HG03442 (cell line): ENCODE data around the gene TSPAN13.

Source experiments
- ATAC-seq: cut with Tn5 transposase; IDR thresholded peaks from one replicate; pipeline ENCODE4 v1.9.1; 2021; ENCODE audit warnings: mild to moderate bottlenecking, moderate library complexity; ENCODE audit not compliant: unreplicated experiment

The TSPAN13 gene

GRCh38 chr7:16774294-16774693 lies 20.7 kb downstream of the TSPAN13 start:
- no peak for ATAC-seq

DNA sequence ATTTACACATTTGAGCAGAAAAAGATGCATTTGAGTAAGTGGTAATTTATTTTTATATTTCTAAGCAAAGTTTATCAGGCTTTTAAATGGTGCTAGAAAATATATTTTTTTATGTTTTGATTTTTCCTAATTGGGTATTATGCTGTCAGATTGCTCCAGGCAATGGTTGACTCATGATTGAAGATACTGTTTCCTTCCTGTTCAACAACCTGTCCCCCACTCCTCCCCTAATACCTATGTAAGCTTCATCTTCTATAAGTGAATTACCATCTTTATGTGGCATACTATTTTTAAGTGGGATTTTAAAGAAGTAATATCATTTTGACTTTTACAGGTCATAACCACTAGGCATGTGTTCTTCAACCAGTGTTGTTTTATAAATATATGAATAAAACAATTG lies 21.4 kb downstream of the TSPAN13 start:
- ATAC-seq = no peak

DNA sequence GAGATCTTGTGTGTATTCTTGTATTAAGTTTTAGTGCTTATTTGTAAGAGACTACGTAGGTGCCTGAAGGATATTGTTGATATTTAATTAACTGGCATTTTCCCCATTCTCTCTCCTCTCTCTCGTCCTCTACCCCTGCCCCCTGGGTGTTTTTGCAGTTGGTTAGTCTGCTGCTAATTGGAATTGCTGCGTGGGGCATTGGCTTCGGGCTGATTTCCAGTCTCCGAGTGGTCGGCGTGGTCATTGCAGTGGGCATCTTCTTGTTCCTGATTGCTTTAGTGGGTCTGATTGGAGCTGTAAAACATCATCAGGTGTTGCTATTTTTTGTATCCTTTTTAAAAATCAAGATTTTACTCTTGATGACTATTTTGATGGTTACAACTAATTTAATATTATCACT lies 22.5 kb downstream of the TSPAN13 start:
- no peak for ATAC-seq

- ATAC-seq = no peak
Observed at GRCh38 chr7:16778476-16778875, 24.9 kb downstream of the TSPAN13 start.

DNA sequence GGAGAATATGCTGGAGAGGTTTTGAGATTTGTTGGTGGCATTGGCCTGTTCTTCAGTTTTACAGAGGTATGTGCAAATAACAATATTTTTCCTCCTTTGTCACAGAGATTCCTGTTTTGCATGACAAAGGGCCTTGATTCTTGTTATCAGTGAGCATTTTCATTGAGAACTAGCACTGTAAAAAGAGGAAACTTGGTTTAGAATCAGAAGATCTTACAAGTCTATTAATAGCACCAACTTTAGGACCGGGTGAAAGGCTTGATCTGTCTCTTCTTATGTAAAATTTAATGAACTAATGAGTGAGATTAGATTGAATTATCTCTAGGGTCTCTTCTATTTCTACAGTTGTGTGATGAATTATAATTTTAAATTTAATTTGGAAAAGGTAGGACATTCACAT lies 25.5 kb downstream of the TSPAN13 start:
- ATAC-seq = no peak

GRCh38 chr7:16780596-16780995 lies 27.0 kb downstream of the TSPAN13 start:
- no peak for ATAC-seq

- no peak for ATAC-seq
Observed at GRCh38 chr7:16785321-16785720, 31.8 kb downstream of the TSPAN13 start.

DNA sequence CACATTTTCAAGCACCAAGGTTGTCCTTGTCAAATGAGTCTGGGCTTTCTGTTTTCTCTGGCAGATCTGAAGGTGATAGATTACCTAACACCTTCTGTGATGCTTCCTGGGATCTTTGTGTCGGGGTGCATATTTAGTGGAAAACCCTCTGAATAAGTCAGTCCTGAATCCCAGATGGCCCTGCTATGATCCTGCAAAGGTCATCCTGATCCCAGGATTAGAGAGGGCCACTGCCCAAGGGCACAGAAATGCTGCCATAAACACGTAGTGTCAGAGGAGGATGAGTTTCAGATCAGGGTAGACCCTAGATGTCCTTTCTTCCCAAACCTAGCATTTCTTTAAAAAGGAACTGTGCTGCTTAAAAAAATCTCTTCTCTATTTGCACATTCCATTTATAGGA lies 32.3 kb downstream of the TSPAN13 start:
- ATAC-seq = no peak

GRCh38 chr7:16786257-16786656 lies 32.7 kb downstream of the TSPAN13 start:
- ATAC-seq = no peak

DNA sequence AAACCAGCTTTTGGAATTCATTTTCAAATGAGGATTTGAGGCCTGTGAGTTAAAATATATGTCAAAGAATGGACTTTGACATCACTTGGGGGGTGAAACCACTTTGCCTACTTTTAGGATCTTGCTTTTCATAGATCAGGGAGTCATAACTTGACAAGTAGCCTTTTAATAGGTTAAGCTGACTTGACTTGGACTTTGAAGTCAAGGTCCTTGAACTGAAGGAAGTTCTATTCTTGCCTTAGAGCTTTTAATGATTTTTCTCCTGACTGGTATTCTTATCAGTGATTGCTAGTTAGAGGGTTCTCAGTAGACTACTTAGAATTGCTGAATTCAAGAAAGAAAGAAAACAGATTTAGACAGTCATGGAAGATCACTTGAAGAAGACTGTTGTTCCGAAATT lies 33.6 kb downstream of the TSPAN13 start:
- ATAC-seq = no peak

GRCh38 chr7:16791071-16791470 lies 37.5 kb downstream of the TSPAN13 start:
- ATAC-seq = no peak

- ATAC-seq = no peak
Observed at GRCh38 chr7:16791905-16792698, 38.5 kb downstream of the TSPAN13 start.

DNA sequence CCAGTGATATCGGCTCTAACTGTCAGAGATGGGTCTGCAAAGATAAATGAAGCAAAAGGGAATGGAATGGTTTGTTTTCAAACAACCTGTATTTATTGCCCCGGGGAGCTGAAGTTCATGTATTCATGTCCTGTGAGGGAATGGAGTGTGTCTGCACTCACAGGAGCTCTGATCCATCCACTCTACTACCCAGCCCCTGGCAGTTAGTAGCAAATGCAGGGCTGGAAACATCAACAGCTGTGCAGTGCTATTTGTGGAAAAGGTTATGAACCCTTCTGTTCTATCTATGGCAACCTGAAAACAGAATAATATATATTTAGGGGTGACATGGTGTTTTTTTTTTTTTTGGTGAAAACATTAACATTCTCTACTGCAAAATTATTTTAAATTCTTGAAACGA lies 41.4 kb downstream of the TSPAN13 start:
- ATAC-seq = no peak

DNA sequence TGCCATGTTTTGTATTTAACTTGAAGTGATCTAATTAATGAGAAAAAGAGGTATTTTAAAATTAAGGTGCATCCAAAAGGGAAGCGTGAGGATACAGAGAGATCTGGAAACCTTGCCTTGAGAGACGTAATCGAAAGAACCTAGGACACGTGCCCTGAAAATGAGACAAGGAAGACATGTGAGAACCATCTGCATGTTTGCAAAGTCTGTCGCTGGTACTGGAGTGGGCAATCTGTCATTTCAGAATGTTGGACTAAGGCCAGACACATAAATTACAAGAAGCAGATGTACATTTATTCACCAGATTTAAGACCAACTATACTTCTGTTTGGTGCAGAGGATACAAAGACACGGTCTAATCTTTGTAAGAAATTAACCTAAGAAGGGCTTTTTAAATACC lies 42.1 kb downstream of the TSPAN13 start:
- no peak for ATAC-seq

GRCh38 chr7:16801111-16801542 lies 47.6 kb downstream of the TSPAN13 start:
- peak; percentile 73 for ATAC-seq

- ATAC-seq = no peak
Observed at GRCh38 chr7:16801579-16801978, 48.0 kb downstream of the TSPAN13 start.

GRCh38 chr7:16803125-16803524 lies 49.6 kb downstream of the TSPAN13 start:
- ATAC-seq = no peak

DNA sequence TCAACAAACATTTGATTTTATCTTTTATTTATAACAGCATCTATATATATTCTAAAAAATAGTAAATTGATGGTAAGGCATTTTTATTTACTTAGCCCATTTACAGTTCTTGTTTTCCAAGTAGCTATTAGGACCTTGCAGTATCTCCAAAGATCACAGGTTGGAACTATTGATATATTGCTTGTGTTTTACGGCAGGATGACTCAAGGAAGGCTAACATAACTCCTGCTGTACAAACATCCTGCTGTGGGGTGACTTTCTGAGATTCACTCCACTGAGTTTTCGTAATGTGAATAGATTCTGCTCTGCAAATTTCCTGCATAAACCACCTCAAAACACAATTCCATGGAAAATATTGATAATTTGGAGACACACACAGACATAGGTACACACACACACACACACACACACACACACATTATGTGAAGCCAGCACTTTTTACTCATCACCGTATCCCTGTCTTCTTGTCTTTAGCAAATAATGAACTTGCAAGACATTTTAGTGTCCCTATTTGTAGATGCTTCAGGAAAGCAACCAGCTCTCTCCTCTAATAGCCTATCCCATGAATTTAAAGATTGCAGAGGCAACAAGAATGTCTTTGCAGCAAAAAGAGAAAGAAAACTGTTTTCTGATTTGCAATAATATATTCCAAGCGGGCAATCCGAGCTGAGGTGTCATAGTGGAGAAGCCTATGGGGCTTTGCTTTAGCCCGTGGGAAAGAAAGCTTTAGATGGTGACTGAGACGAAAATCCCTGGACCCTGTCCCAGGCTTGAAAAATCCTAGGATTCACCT lies 50.5 kb downstream of the TSPAN13 start:
- ATAC-seq = no peak

GRCh38 chr7:16804674-16805439 lies 51.3 kb downstream of the TSPAN13 start, which contains the start of gene AGR2:
AGR2 (minus strand) TSS chr7:16804999; CDS start chr7:16801796, 3,203 bp downstream.
- no peak for ATAC-seq

DNA sequence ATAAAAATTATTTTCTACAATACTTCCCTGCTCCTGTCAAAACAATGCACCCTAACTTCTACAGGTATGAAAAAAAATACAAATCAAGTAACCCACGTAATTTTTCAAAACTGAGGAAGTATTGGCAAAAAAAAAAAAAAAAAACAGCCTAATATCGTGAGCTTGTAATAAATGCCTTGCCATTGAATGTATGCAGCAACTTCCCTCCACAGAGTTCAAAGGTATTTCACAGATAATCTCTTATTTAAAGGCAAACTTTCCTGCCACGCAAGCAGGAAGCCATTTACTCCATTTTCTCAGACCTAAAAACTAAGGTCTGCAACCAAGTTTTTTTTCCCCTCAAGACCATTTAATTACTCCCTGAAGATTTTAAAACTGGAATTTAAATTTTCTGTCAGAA lies 51.9 kb downstream of the TSPAN13 start:
- no peak for ATAC-seq

- no peak for ATAC-seq
Observed at GRCh38 chr7:16810112-16810511, 56.6 kb downstream of the TSPAN13 start.
